HepG2 (cell line): ENCODE data around the gene IQSEC1. TPM values are rescaled to one million over a fixed set of nuclear protein-coding genes. Genes with fewer than 3 reads are reported as not detected.
A peak's percentile ranks its signal among the peaks of the same experiment; 100 is the strongest.

Experiments used
- CENPX ChIP-seq: sonication (generic); formaldehyde crosslinking; IDR thresholded peaks from 2 replicates; pipeline ENCODE4 v1.9.0; 2021; ENCODE audit warnings: mild to moderate bottlenecking, missing genetic modification reagents, moderate library complexity
- E2F2 ChIP-seq: sonication (generic); formaldehyde crosslinking; IDR thresholded peaks from 2 replicates; pipeline ENCODE4 v1.4.0; 2020; ENCODE audit warnings: missing genetic modification reagents, borderline replicate concordance
- EP300 ChIP-seq, 3 experiments: sonication (generic) in 1 of 3; formaldehyde crosslinking in 1 of 3; IDR thresholded peaks; 2 replicates each; pipeline versions ENCODE4 v1.5.1 to v1.6.1; 2011 to 2020; ENCODE audit warnings: low read depth in 2 of 3, low read length in 2 of 3, borderline replicate concordance in 1 of 3, improper control_type of control experiment in 1 of 3, mild to moderate bottlenecking in 1 of 3, missing genetic modification reagents in 1 of 3, moderate library complexity in 1 of 3
- EZH2 ChIP-seq: conservative IDR thresholded peaks from 2 replicates; pipeline ENCODE4 v1.6.1; 2012; ENCODE audit warnings: mild to moderate bottlenecking, low read depth, low read length, moderate library complexity
- NFIB ChIP-seq: sonication (generic); formaldehyde crosslinking; IDR thresholded peaks from 2 replicates; pipeline ENCODE4 v1.9.0; 2021; ENCODE audit warnings: missing genetic modification reagents, mild to moderate bottlenecking, borderline replicate concordance
- PCBP2 ChIP-seq: fragments of 200-400 bp; formaldehyde crosslinking; optimal IDR thresholded peaks from 2 replicates; pipeline ENCODE3; 2018; ENCODE audit warnings: low read length, low read depth; ENCODE audit not compliant: poor library complexity, severe bottlenecking
- SMARCE1 ChIP-seq: fragments of 450-650 bp; IDR thresholded peaks from 2 replicates; pipeline ENCODE4 v1.6.1; 2017; ENCODE audit warnings: borderline replicate concordance
- SP1 ChIP-seq, 2 experiments: fragments of 450-650 bp in 1 of 2; sonication (generic) in 1 of 2; formaldehyde crosslinking in 1 of 2; IDR thresholded peaks; 2 replicates each; pipeline versions ENCODE4 v1.4.0 to v1.6.1; 2016 to 2020; ENCODE audit warnings: missing genetic modification reagents in 1 of 2
- WIZ ChIP-seq: sonication (generic); formaldehyde crosslinking; IDR thresholded peaks from 2 replicates; pipeline ENCODE4 v1.5.1; 2020; ENCODE audit warnings: mild to moderate bottlenecking, missing genetic modification reagents
- ZMAT5 ChIP-seq: sonication (generic); formaldehyde crosslinking; IDR thresholded peaks from 2 replicates; pipeline ENCODE4 v1.5.0; 2020; ENCODE audit warnings: mild to moderate bottlenecking, low read depth, missing genetic modification reagents, borderline replicate concordance
- ZNF24 ChIP-seq: fragments of 450-650 bp; IDR thresholded peaks from 2 replicates; pipeline ENCODE4 v1.6.1; 2017; ENCODE audit warnings: antibody characterized with exemption, mild to moderate bottlenecking
- ZNF296 ChIP-seq: sonication (generic); formaldehyde crosslinking; conservative IDR thresholded peaks from 2 replicates; pipeline ENCODE4 v1.5.0; 2020; ENCODE audit warnings: mild to moderate bottlenecking, missing genetic modification reagents
- ZNF407 ChIP-seq: sonication (generic); formaldehyde crosslinking; IDR thresholded peaks from one replicate; pipeline ENCODE4 v1.5.1; 2020; ENCODE audit warnings: mild to moderate bottlenecking, missing genetic modification reagents; ENCODE audit errors: not compliant biosample characterization
- ZNF672 ChIP-seq: sonication (generic); formaldehyde crosslinking; IDR thresholded peaks from 2 replicates; pipeline ENCODE4 v1.8.1; 2022; ENCODE audit warnings: missing genetic modification reagents
- ZNF709 ChIP-seq: sonication (generic); formaldehyde crosslinking; IDR thresholded peaks from 2 replicates; pipeline ENCODE4 v1.5.0; 2020; ENCODE audit warnings: mild to moderate bottlenecking, missing genetic modification reagents
- ZNF724P ChIP-seq: sonication (generic); formaldehyde crosslinking; IDR thresholded peaks from 2 replicates; pipeline ENCODE4 v1.8.0; 2022; ENCODE audit warnings: missing genetic modification reagents, borderline replicate concordance
- ZNF788 ChIP-seq: sonication (generic); formaldehyde crosslinking; IDR thresholded peaks from 2 replicates; pipeline ENCODE4 v1.5.0; 2020; ENCODE audit warnings: mild to moderate bottlenecking, missing genetic modification reagents, borderline replicate concordance
- ZNF790 ChIP-seq: sonication (generic); formaldehyde crosslinking; IDR thresholded peaks from 2 replicates; pipeline ENCODE4 v1.8.0; 2022; ENCODE audit warnings: missing genetic modification reagents, mild to moderate bottlenecking, borderline replicate concordance
- ZSCAN21 ChIP-seq: sonication (generic); formaldehyde crosslinking; IDR thresholded peaks from 2 replicates; pipeline ENCODE4 v1.8.0; 2022; ENCODE audit warnings: mild to moderate bottlenecking, missing genetic modification reagents, moderate library complexity, borderline replicate concordance
- polyA plus RNA-seq, 8 experiments: library from polyadenylated mRNA; depleted of rRNA in 3 of 8; stranded (reverse) in 7 of 8; unstranded in 1 of 8; fragments of >200 nt; fragmentation: Illumina TruSeq in 4 of 8; extraction: Trizol in 4 of 8; gene quantifications; 2 replicates each; pipeline versions ENCODE4 v1.2.1 to v1.2.3, GENCODE V29; 2011 to 2016; ENCODE audit warnings: low read depth in 4 of 8, missing spikeins in 1 of 8, mixed read lengths in 1 of 8; ENCODE audit not compliant: insufficient read depth in 1 of 8
- total RNA-seq, 5 experiments: library from RNA; depleted of rRNA; stranded (reverse); fragments of >200 nt; fragmentation: Illumina TruSeq; extraction: Trizol; gene quantifications; 2 replicates each; pipeline ENCODE4 v1.2.3, GENCODE V29; 2016; ENCODE audit warnings: low read depth in 1 of 5

Gene IQSEC1
- total and polyA plus RNA-seq, 2 of the 13 experiments (the other 11 are each of a cell fraction or from before 2014, with no cell fraction given), result 17.4 to 20.2 TPM

- TF ChIP-seq EP300 (IDR thresholded peaks at IDR 0.05; ENCODE audit: low read depth in 2 of 2, low read length in 2 of 2), result no peak
- no peak; the same call in 1 of the 2 replicates for TF ChIP-seq EP300 (CRISPR knock-in tag; IDR thresholded peaks at IDR 0.05; ENCODE audit: borderline replicate concordance)
- peak; percentile 67; the same call in 1 of the 2 replicates for TF ChIP-seq ZNF788
- TF ChIP-seq NFIB (CRISPR knock-in tag), result no peak
- 0 out of 2 replicates have a peak, but pooled peaks have one; percentile 57 for TF ChIP-seq ZNF296 (CRISPR knock-in tag)
- TF ChIP-seq SMARCE1, result no peak
- TF ChIP-seq ZSCAN21 (CRISPR knock-in tag), result peak; percentile 68
- TF ChIP-seq EZH2, result no peak
- no peak for TF ChIP-seq ZNF672
- TF ChIP-seq ZNF407, result no peak
- no peak for TF ChIP-seq ZNF724P (CRISPR knock-in tag)
- no peak for TF ChIP-seq ZNF24
- no peak for TF ChIP-seq ZNF790 (CRISPR knock-in tag)
- TF ChIP-seq WIZ (CRISPR knock-in tag), result peak; percentile 55; the same call in 1 of the 2 replicates
- TF ChIP-seq SP1 (IDR thresholded peaks at IDR 0.05), result no peak
- no peak; the same call in 1 of the 2 replicates for TF ChIP-seq SP1 (CRISPR knock-in tag; IDR thresholded peaks at IDR 0.05)
- no peak for TF ChIP-seq PCBP2
- TF ChIP-seq ZNF709 (CRISPR knock-in tag), result no peak
- TF ChIP-seq ZMAT5, result no peak
- no peak for TF ChIP-seq CENPX (CRISPR knock-in tag)
- no peak for TF ChIP-seq E2F2
These were observed 78.4 kb downstream of the IQSEC1 start (continued) for GRCh38 chr3:12994607-12995388.
